ENCODE measurements around the gene CEMIP. TPM values are rescaled to one million over a fixed set of nuclear protein-coding genes. Genes with fewer than 3 reads are reported as not detected.
A peak's percentile ranks its signal among the peaks of the same experiment; 100 is the strongest.

CEMIP gene
- total and polyA plus RNA-seq, 2 of the 13 experiments (the other 11 are each of a cell fraction or from before 2014, with no cell fraction given), result 4.3 to 28.5 TPM

GRCh38 chr15:80953953-80954778 is 175.0 kb downstream of the CEMIP start (continued):
- no peak for TF ChIP-seq HDAC2 (CRISPR knock-in tag; IDR thresholded peaks at IDR 0.05)
- TF ChIP-seq HCFC1 (IDR thresholded peaks at IDR 0.05; ENCODE audit: low read depth, low read length), result no peak
- TF ChIP-seq RFX5 (IDR thresholded peaks at IDR 0.05; ENCODE audit: low read depth, low read length), result no peak
- TF ChIP-seq HOXA7 (CRISPR knock-in tag; IDR thresholded peaks at IDR 0.05), result no peak
- no peak for TF ChIP-seq KDM3A (CRISPR knock-in tag; IDR thresholded peaks at IDR 0.05; ENCODE audit: low read depth)
- TF ChIP-seq ZHX2 (IDR thresholded peaks at IDR 0.05; ENCODE audit: low read depth), result no peak
- no peak for TF ChIP-seq ZHX2 (CRISPR knock-in tag; IDR thresholded peaks at IDR 0.05; ENCODE audit: borderline replicate concordance)
- TF ChIP-seq ZNF501 (CRISPR knock-in tag; IDR thresholded peaks at IDR 0.05), result no peak
- TF ChIP-seq EHMT2 (IDR thresholded peaks at IDR 0.05; ENCODE audit: borderline replicate concordance, low read depth, low read length), result peak; percentile 53; the same call in 1 of the 2 replicates
- no peak for TF ChIP-seq RAD21 (CRISPR knock-in tag; IDR thresholded peaks at IDR 0.05)
- no peak for TF ChIP-seq CBX5 (CRISPR knock-in tag; IDR thresholded peaks at IDR 0.05; ENCODE audit: borderline replicate concordance)
- peak; percentile 36; the same call in 1 of the 2 replicates for TF ChIP-seq SAP130 (CRISPR knock-in tag; IDR thresholded peaks at IDR 0.05; ENCODE audit: low read depth)
- no peak for TF ChIP-seq ZNF574 (CRISPR knock-in tag; IDR thresholded peaks at IDR 0.05)
- no peak for TF ChIP-seq KLF11 (CRISPR knock-in tag; IDR thresholded peaks at IDR 0.05)
- TF ChIP-seq FOXP4 (CRISPR knock-in tag; IDR thresholded peaks at IDR 0.05), result peak; percentile 38; the same call in 1 of the 2 replicates
- TF ChIP-seq SRSF4 (IDR thresholded peaks at IDR 0.05; ENCODE audit: low read depth, low read length, poor library complexity, severe bottlenecking), result no peak
